Hepatic stellate cell (primary cell): ENCODE data around the gene PIF1.
"Not testable (repeated sequence)": the region's sequence is repeated elsewhere in the genome, so short reads cannot be mapped to it uniquely, and the experiment has no call there.

ENCODE experiments used
- DNase-seq: peaks from one replicate; pipeline ENCODE4 v3.0.0; 2011; ENCODE audit warnings: low spot score

Gene PIF1

GRCh38 chr15:64810497-64811326 lies 14.7 kb downstream of the PIF1 start:
- no peak for DNase-seq

- peak; percentile 90 for DNase-seq
Observed at GRCh38 chr15:64809649-64810496, 15.6 kb downstream of the PIF1 start.

- DNase-seq: no peak
Observed at GRCh38 chr15:64808785-64809453, 16.5 kb downstream of the PIF1 start.

GRCh38 chr15:64807751-64808222 lies 17.7 kb downstream of the PIF1 start:
- DNase-seq: no peak

GRCh38 chr15:64807051-64807749 lies 18.2 kb downstream of the PIF1 start:
- DNase-seq: no peak

- no peak for DNase-seq
Observed at GRCh38 chr15:64806509-64806908, 18.9 kb downstream of the PIF1 start.

GRCh38 chr15:64804619-64805018 lies 20.8 kb downstream of the PIF1 start:
- DNase-seq: no peak

- DNase-seq: no peak
Observed at GRCh38 chr15:64803526-64803925, 21.9 kb downstream of the PIF1 start.

- no peak for DNase-seq
Observed at GRCh38 chr15:64800476-64800875, 25.0 kb downstream of the PIF1 start.

GRCh38 chr15:64798905-64799304 lies 26.5 kb downstream of the PIF1 start:
- DNase-seq: not testable (repeated sequence)

GRCh38 chr15:64795921-64796320 lies 29.5 kb downstream of the PIF1 start:
- DNase-seq: not testable (repeated sequence)

- not testable (repeated sequence) for DNase-seq
Observed at GRCh38 chr15:64795299-64795698, 30.1 kb downstream of the PIF1 start.

GRCh38 chr15:64792282-64792681 lies 33.2 kb downstream of the PIF1 start:
- DNase-seq: no peak

- DNase-seq: no peak
Observed at GRCh38 chr15:64791401-64791800, 34.0 kb downstream of the PIF1 start.

- no peak for DNase-seq
Observed at GRCh38 chr15:64783796-64784195, 41.7 kb downstream of the PIF1 start.

- no peak for DNase-seq
Observed at GRCh38 chr15:64782751-64783150, 42.7 kb downstream of the PIF1 start.

GRCh38 chr15:64781299-64781698 lies 44.1 kb downstream of the PIF1 start:
- no peak for DNase-seq

GRCh38 chr15:64780600-64781156 lies 44.8 kb downstream of the PIF1 start:
- no peak for DNase-seq

- DNase-seq: no peak
Observed at GRCh38 chr15:64779630-64780029, 45.8 kb downstream of the PIF1 start.

GRCh38 chr15:64779024-64779423 lies 46.4 kb downstream of the PIF1 start:
- no peak for DNase-seq

- DNase-seq: no peak
Observed at GRCh38 chr15:64776402-64776786, 49.1 kb downstream of the PIF1 start.
